Hematopoietic multipotent progenitor cell treated with erythropoietin and hydrocortisone succinate and interleukin-3 and kit ligand, for 17 days (in vitro differentiated cells): ENCODE data around the gene FRMD6.

ENCODE experiments used
- DNase-seq: peaks from one replicate; pipeline ENCODE4 v3.0.0-alpha.2; 2015; ENCODE audit warnings: low spot score

Gene FRMD6

GRCh38 chr14:51780006-51780692 is 128.4 kb downstream of the FRMD6 start:
- DNase-seq: peak; percentile 56
